NK-92 treated with Interleukin-12 subunit alpha and Interleukin-12 subunit beta, amount 100 ng/mL, for 24 hours (cell line): Measurements from ENCODE around the gene SPRR1A.

ENCODE experiments used
- DNase-seq: peaks from one replicate; lab custom pipeline; 2025; lab: John Stamatoyannopoulos, UW

The SPRR1A gene

DNA sequence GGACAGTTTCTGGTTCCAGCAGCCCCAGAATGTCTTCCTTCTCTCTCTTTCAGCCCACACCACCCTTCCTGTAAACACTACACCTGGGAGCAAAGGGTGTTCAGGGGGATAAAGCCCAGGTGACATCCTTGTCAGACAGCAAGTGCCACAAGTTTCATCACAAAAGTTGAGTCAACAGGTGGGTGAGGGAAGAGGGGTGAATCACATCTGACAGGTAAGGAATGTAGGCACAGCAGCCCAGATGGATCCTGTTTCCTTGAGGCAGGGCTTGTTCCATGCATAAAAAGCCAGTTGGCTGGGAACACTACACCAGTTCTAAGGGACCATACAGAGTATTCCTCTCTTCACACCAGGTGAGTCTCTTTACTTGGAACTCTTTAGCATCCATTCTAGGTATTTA lies 47.0 kb downstream of the SPRR1A start, which contains the start of gene SPRR1B:
Gene SPRR1B, plus strand, starts transcription at position 309 of the 400 bp plus-strand sequence. CDS start 1,143 bp downstream, outside the sequence.
- no peak for DNase-seq

DNA sequence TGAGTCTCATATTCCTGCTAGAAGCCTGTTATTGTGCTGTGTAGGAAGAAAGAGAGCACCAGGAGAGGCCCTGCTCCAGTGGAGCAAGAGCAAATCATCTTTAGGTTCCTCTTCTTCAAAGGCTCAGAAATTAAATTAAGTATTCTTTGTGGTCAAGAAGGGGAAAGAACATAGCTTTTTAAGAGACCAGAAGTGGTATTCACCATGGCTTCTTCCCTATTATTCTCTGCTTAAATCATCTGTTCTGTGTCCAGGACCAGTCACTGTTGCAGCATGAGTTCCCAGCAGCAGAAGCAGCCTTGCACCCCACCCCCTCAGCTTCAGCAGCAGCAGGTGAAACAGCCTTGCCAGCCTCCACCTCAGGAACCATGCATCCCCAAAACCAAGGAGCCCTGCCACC lies 48.2 kb downstream of the SPRR1A start:
- DNase-seq, result no peak

DNA sequence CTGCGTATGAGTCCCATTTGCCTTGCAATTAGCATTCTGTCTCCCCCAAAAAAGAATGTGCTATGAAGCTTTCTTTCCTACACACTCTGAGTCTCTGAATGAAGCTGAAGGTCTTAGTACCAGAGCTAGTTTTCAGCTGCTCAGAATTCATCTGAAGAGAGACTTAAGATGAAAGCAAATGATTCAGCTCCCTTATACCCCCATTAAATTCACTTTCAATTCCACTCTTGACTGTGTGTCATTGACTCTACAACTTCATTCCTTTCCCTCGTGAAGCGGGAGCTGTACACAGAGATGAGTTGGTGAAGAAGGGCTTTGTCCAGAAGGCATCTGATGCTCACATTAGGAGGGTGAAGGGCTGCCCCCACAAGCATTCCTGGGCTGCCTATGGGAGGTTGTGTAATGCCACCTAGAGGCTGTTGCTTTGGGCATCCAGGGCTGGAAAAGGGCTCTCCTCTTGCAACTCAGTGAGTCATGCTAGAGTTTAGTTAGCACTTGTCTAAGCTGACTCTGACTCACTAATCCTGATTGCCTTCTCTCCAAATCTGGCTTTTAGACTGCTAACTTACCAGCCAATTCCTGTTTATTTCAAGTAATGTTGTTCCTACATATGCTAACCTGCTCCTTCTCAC lies 48.9 kb downstream of the SPRR1A start:
- DNase-seq, result peak; percentile 28

DNA sequence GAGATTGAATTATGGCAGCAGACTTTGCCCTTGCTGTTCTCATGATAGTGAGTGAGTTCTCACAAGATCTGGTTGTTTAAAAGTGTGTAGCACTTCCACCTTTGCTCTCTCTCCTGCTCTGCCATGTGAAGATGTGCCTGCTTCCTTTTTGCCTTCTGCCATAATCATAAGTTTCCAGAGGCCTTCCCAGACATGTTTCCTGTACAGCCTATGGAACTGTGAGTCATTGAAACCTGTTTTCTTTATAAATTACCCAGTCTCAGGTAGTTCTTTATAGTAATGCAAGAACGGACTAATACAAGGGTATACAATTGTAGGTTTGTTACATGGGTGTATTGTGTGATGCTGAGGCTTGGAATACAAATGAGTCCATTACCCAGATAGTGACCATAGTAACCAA lies 51.3 kb downstream of the SPRR1A start:
- no peak for DNase-seq
